ENCODE data around the gene NGDN.

NGDN gene

GRCh38 chr14:23520899-23521533 is 51.5 kb downstream of the NGDN start:
- DNase-seq (ENCODE audit: low read depth, low spot score) = no peak

DNA sequence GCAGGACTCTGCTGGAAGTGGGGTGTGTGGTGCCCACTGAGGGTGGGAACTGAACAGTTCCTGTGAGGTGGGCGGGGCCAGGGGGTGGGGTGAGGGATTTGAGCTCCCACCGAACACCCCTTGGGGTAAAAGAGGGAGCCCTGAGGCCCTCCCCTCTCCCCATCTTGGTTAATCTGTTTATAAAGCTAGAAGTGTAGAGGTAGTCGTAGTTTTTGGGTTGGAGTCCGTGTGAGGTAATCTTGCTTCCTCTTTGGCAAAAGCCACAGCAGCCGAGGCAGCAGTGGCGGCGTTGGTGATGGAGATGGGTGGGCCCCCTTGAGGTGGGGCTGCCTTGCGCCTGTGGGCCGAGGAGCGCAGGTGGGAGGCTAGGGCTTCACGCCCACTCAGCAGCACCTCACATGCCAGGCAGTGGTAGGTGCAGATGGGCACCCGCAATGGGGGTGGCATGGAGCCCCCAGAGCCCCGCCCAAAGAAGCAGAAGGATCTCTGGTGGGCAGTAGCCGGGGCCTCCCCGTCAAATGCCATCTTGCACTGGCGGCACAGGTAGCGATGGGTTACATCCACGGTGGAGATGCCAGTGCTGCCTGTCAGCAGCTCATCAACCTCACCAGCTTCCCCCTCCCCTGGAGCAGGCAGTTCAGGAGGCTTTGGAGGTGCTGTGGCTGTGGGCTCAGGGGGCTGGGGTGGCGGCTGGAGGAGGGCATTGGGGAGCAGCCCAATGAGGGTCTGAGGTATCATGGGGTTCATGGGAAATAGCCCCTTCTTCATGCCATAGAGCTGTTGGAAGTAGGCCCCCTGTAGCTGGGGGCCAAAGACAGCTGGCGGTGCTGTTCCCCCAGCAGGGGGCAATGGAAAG is 52.5 kb downstream of the NGDN start:
- no peak for DNase-seq (ENCODE audit: low read depth, low spot score)

DNA sequence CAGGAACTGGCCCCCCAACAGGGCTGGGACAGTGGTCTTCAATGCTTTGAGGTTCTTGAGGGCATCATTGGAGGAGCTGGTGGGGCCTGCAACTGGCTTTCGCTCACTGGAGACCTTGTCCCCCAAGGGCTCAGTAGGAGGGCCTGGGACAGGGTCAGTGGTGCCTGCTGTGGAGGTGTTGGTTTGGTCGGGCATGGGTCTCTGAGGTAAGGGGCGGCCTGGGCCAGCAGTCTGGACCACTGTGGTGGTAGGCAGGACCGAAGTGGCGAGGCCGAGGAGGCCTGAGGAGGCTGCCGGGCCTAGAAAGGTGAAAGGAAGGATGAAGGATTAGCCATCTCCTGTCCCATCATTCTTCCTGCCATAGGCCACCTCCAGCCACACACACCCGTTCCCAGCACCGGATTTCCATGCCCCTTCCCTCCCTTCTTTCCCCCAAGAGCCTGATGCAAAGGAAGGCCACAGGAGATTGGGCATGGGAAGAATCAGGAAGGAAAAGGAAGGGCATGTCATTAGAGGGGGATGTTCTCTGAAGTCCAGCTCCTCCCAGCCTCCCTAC is 53.2 kb downstream of the NGDN start:
- no peak for DNase-seq (ENCODE audit: low read depth, low spot score)

DNA sequence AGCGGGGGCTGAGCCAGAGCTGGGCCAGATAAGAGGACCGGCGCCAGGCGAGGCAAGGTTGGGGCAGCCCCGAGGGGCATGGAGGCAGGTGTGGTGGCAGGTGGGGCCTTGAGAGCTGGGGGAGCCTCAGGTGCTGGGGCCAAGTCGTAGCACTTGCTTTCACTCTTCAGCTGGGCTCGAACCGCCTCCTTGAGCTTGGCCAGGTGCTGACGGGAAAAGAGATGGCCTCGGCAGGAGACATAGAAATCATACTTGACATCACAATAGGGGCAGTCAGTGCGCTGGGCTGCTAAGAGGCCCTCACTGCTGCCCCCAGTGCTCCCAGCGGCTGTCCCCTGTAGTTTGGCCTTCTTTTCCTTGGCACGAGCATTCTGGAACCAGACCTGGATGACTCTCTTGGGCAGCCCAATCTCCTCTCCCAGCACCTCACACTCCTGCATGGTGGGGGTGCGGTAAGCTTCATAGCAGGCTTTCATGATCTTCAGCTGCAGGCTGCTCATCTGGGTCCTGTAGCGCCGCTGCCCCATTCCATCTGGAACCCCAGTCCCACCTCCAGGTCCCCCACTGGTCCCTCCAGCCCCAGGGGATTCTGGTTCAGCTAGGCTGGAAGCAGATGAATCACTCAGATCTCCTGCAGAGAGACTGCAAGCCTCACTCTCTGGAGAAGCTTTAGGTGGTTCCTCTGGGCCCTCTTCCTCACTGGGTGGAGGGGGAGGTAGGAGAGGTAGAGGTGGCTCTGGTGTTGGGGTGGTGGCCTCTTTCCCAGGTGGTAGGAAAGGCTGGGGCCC is 53.9 kb downstream of the NGDN start:
- DNase-seq (ENCODE audit: low read depth, low spot score) = no peak

DNA sequence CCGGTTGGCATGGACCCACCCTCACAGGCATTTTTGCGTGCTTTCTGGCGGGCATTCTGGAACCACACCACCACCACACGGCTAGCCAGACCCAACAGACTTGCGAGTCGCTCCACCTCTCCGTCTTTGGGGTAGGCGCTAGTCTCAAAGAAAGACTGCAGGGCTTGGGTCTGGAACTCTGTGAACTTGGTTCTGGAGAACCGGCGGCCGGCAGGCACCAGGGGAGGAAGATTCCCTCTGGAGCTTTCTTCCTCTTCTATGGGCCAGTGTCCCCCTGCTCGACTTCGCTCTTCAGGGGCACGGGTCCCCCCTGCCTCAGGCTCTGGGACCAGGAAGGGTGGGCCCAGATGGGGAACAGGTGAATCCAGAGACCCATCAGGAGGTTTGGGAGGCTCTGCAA is 55.5 kb downstream of the NGDN start:
- no peak for DNase-seq (ENCODE audit: low read depth, low spot score)

- DNase-seq (ENCODE audit: low read depth, low spot score) = no peak
Observed at GRCh38 chr14:23525611-23526010, 56.1 kb downstream of the NGDN start.

Data from activated CD4-positive, CD25-positive, alpha-beta regulatory T cell treated with anti-CD3 and anti-CD28 coated beads, Interleukin-2, amount 50 U/mL, for 16 hours (primary cell).